HG02884 (cell line): ENCODE results near the gene LRRC43.
A peak's percentile ranks its signal among the peaks of the same experiment; 100 is the strongest.

ENCODE experiments used
- ATAC-seq: cut with Tn5 transposase; IDR thresholded peaks from one replicate; pipeline ENCODE4 v1.9.1; 2021; ENCODE audit warnings: mild to moderate bottlenecking, moderate library complexity; ENCODE audit not compliant: unreplicated experiment

The LRRC43 gene

DNA sequence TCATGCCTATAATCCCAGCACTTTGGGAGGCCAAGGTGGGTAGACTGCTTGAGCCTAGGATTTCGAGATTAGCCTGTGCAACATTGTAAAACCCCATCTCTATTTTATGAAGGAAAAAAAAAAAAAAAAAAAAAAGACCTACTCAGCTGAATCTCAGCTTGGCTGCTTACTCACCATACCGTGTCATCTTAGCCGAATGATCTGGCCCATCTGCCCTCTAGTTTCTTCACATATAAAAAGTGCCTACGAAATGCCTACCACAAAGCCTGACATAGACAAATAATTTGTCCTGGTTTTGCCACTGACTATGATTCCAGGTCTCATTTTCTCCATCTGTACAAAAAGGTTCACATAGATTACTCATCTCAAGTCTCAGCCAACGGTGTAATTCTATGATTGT is 32.8 kb downstream of the LRRC43 start:
- ATAC-seq, result no peak

DNA sequence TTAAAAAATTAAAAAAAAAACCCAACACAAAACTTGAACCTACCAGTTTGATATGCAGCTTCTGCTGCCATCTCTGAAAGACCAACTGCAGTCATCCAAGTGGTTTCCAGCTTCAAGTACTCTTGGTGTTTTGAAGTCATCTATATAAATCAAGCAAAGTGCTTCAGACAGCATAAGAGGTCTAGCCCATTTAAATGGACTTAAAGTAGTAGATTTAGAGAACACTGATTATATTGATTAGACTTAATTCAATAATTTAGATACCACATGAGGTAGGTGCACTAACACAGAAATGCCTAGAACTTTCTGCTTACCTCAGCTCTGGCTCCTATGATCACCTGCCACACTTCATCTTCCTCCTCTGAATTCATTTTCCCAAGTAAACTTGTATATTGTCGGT is 33.5 kb downstream of the LRRC43 start:
- ATAC-seq, result no peak

- ATAC-seq, result peak; percentile 92
Observed at GRCh38 chr12:122225683-122226365, 42.9 kb downstream of the LRRC43 start, which contains the start of gene DIABLO. Gene DIABLO, minus strand, starts transcription at chr12:122226052. Its CDS starts 38 bp downstream, at chr12:122226014.

GRCh38 chr12:122226366-122227125 is 43.6 kb downstream of the LRRC43 start:
- ATAC-seq, result no peak

GRCh38 chr12:122227341-122227740 is 44.4 kb downstream of the LRRC43 start:
- ATAC-seq, result no peak

DNA sequence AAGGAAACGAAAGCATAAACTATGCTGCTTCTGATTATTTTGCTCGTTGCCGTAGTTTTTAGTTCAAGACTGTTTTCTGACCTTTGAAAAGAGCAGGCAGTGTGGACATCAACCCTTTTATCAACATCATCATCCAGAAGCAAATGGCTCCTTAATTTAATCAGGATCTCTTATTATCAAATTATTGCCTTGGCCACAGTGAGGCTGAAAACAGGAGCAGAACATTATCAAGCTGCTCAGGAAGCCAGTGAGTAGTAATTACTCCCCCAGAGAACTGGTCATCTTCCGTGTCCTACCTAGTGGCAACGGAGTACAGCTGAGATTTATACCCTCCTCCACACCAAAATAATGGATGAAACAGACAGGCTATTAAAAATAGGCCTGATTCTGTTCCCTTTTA is 45.2 kb downstream of the LRRC43 start:
- no peak for ATAC-seq

- no peak for ATAC-seq
Observed at GRCh38 chr12:122230798-122231197, 47.9 kb downstream of the LRRC43 start.

GRCh38 chr12:122232691-122233090 is 49.8 kb downstream of the LRRC43 start:
- ATAC-seq, result no peak

DNA sequence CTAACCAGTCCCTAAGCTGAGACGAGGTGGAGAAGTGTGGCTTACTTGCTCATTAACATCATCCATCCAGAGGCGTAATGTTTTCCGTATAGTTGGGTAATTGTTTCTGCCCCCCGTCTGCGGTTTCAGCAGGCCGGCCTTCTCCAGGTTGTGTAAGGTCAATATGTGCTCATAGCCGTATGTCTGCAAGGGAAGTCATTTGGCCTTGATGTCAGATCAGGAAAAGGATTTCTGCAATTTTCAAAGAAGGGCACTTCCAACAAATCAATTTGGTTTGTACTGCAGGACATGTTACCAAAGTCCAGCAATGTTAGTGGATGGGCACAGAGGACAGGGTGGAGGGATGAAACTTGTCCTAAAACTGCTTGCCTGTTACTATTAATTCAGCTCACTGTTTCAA is 52.8 kb downstream of the LRRC43 start:
- no peak for ATAC-seq

DNA sequence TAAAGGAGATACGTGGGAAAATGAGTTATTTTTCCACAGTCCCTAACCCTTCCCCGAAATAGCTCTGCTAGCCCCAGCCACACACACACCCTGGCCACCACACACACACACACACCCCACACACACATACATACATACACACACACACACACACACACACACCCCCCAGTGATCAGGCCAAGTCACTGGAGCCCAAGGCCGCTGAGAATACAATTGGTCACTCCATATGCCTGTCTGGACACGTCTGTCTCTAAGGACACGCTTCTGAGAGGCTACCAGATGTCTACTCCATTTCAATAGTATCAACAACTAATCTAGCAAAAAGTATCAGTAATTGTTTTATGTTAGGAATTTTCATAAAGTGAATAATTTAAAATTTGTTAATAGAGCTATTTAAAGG is 55.9 kb downstream of the LRRC43 start:
- ATAC-seq, result no peak

DNA sequence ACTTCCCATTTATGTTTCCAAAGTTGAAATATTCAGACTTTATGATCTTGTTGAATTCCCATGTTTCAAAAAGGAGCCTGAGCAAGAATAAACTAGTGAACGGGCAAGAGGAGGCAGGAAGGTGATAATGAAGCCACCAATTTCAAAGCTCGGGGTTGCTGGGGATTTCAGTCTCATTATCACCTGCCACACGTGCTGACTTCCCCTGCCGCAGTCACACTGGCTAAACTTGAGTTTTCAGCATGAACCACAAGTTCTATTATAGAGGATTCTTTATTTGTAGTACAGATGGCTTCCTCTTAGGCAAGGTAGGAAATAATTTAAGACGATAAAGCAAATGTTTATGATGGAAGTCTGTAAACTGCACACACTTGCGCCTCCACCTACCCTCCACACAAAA is 61.0 kb downstream of the LRRC43 start:
- ATAC-seq, result no peak

DNA sequence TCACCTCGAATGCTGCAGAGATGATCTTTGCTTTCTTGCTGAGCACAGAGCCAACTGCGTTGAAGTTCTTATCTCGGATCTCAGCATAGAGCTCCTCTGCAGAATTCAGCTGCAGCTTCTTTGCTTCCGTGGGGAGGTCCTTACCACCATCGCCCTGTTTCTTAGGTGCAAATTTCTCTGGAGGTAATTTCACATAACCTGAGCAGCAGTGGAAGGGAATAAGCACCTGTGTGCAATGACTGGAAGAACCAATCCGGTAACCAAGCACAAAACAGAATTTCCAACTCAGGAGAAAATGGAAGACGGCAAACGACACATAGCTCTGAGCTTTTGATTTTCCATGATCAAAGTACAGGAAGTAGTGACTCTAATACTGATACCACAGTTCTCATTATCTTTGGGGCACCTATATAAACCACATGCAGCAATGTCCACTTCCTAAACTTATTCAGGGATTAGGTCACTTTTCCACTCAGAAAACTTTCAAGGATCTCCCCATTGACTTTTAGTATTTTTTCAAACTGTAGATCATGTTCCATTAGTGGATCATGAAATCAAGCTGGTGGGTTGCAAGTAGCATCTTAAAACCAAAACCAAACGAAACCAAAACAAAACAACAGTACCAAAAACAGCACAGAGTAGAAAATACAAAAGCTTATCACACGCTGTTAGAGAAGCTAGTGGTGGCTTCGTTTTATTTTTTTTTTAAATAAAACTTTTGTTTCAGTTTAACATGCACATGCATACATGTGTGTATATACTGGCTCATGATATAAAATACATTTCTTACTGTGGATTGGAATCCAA is 61.8 kb downstream of the LRRC43 start:
- ATAC-seq, result no peak

GRCh38 chr12:122245553-122245952 is 62.6 kb downstream of the LRRC43 start:
- no peak for ATAC-seq

DNA sequence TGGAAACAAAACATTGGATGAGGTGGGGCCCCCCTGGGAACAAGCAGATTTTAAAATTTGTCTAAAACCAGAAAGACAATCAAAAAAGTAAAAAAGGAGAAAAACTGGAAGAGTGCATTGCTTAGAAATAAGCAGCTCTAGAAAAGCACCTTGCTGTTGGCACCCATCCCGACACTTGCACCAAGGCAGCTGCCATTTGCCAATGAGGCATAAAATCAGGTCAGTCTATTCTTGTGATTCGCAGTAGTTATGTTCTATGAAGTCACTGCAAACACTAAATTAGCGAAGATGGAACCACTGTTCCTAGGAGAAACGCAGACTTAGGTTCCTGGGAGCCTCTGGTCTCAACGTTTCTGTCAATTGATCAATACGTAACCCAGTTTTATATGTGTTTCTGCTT is 67.1 kb downstream of the LRRC43 start:
- ATAC-seq, result no peak

GRCh38 chr12:122250536-122250935 is 67.6 kb downstream of the LRRC43 start:
- no peak for ATAC-seq
